Activated gamma-delta T cell treated with anti-CD3 and anti-CD28 coated beads, Interleukin-2, amount 50 U/mL, for 16 hours (primary cell): ENCODE results near the gene MAGEA1.
"Not testable (repeated sequence)": the region's sequence is repeated elsewhere in the genome, so short reads cannot be mapped to it uniquely, and the experiment has no call there.

Experiments used
- DNase-seq: peaks from one replicate; pipeline ENCODE4 v3.0.0-alpha.2; 2020; ENCODE audit warnings: low read depth

The MAGEA1 gene

DNA sequence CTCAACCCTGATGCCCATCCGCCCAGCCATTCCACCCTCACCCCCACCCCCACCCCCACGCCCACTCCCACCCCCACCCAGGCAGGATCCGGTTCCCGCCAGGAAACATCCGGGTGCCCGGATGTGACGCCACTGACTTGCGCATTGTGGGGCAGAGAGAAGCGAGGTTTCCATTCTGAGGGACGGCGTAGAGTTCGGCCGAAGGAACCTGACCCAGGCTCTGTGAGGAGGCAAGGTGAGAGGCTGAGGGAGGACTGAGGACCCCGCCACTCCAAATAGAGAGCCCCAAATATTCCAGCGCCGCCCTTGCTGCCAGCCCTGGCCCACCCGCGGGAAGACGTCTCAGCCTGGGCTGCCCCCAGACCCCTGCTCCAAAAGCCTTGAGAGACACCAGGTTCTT is at the start of gene MAGEA1:
Gene MAGEA1, plus strand, starts transcription at position 154 of the 400 bp plus-strand sequence. CDS start 3,106 bp downstream, outside the sequence.
- no peak for DNase-seq

DNA sequence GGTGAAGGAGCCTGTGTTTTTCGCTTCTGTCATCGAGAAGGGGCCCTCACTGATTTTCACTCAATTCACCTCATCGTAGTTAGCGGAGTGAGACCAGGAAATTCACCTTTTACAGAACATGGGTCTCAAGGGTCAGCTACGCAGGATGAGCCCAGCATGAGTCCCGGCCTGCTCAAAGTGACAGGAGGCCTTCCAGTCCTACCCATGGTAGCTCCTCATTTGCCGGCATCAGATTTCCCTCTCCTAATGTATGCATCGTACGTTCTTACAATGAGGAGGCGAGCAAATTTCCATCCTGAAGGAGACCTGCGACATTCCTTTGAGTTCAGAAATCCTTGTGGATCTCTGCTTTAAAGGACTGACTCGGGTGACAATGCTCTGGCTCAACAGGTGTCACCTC is 46.2 kb upstream of the MAGEA1 start:
- DNase-seq: not testable (repeated sequence)

DNA sequence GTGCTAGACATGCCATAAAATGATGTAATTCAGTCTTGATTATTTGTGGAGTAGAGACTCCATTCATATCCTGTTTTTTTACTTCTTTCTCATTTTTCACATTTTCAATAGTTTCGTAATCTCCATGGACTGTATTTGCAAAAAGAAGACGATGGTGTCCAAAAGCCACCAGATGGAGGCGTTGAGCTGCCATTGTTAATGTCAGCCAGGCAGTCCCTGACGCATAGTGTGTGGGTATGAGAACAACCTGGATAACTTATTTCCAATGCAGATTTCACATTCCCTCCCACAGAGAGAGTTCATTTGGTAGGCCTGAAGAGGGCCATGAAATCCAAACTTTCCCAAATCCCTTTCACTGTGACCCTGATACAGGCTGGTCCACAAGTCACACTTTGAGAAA is 40.0 kb upstream of the MAGEA1 start:
- not testable (repeated sequence) for DNase-seq

DNA sequence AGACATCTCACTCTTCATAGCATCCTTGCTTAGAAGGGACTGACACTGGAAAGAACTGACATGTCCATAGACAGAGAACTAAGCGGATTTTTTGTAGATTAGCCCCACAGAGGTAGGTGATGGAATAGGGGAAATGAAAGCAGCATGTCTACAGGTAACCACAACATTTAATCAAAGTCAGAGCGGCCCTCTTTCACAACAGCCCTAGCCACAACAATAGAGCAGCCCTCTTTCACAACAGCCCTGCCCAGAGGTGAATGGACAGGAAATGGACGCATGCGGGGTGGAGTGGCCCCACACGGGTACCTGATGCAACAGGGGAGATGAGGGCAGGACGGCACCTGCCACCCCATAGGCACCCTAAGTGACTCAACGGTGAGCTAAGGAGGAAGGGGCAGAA is 32.8 kb upstream of the MAGEA1 start:
- not testable (repeated sequence) for DNase-seq

- no peak for DNase-seq
These were observed 25.6 kb upstream of the MAGEA1 start for GRCh38 chrX:153153516-153153915.

DNA sequence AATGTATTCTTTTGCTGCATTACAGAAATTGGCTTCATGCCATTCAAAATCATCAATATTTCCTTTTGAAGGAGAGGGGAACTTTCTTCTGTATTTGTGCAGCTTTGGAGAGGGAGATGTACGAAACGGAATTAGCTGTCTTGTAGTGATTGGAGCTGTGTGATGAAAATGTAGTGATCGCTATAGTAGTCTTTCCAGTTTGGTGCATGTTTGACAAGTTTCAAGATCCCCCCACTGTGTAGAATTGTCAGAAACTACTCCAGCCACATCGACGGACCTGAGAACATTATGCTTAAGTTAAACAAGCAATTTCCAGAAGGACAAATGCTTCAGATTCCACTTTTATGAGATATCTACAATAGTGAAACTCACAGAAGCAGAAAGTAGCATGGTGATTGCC is 21.6 kb upstream of the MAGEA1 start:
- DNase-seq: no peak

GRCh38 chrX:153158319-153158718 is 20.8 kb upstream of the MAGEA1 start:
- DNase-seq: no peak

DNA sequence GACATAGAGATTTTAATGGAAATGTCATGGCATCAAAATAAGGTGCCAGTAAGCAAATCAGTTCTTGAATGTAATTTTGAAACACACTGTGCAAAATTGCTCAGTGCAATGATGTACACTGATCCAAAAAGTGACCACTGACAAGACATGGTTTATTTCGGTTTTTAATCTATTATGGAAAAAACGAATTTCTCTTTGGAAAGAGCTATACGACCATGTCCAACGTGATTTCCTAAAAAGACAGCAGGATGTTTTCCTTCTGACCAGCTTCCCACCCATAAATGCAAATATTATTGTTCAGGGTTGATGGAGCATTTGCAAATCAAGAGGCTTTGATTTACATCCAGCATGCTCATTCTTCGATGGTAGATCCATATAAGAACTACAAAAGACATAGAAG is 17.1 kb upstream of the MAGEA1 start:
- DNase-seq: no peak

- DNase-seq: no peak
These were observed 14.4 kb upstream of the MAGEA1 start for GRCh38 chrX:153164733-153165132.

GRCh38 chrX:153168423-153168822 is 10.7 kb upstream of the MAGEA1 start:
- DNase-seq: not testable (repeated sequence)

GRCh38 chrX:153181822-153182221 is 2.7 kb downstream of the MAGEA1 start:
- DNase-seq: no peak

- no peak for DNase-seq
These were observed 5.7 kb downstream of the MAGEA1 start for GRCh38 chrX:153184787-153185186.

DNA sequence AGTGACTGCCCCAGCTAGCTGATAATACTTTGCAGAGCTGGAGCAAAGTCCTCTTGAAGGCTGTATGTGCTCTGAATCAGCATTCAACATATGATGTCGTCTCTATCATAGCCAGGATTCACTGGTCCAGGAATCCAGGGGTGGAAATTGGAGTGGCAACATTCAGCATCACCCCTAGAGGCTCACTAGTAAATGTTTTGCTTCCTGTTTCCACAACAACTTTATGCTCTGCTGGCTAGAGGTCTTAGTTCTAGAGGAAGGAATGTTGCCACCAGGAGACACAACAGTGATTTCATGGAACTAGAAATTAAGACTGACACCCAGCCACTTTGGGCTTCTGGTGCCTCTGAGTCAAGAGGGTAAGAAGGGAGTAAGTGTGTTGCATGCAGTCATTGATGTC is 11.3 kb downstream of the MAGEA1 start:
- no peak for DNase-seq

GRCh38 chrX:153200462-153200861 is 21.4 kb downstream of the MAGEA1 start:
- DNase-seq: no peak

DNA sequence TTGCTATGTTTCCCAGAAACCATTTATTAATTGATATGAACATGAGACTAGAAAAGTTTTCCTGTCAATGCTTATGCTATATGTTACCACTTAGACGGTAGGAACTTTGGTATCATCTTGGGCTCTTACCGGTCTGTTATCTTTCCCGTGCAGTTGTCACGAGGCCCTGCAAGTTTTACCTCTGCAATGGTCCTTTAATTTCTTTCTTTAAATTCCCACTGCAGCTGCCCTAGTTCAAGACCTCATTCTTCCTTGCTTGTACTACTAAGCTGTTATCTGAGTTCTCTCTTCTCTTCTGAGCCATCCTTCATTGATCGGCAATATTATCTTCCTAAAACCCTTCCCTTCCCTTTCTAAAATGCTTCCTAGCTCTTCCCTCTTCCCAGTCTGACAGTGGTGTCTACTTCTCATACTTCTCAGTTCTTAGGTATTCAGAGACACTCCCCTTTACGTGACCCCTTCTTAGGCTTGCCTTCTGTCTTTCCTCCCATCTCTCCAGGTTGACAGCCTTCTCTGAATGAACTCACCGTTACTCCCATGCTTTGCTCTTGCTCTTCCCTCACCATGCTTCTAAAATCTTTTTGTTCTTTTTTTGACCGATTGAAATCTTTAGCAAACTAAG is 27.5 kb downstream of the MAGEA1 start:
- no peak for DNase-seq

GRCh38 chrX:153209347-153209746 is 30.3 kb downstream of the MAGEA1 start:
- DNase-seq: no peak

- DNase-seq: no peak
These were observed 35.9 kb downstream of the MAGEA1 start for GRCh38 chrX:153214934-153215333.

DNA sequence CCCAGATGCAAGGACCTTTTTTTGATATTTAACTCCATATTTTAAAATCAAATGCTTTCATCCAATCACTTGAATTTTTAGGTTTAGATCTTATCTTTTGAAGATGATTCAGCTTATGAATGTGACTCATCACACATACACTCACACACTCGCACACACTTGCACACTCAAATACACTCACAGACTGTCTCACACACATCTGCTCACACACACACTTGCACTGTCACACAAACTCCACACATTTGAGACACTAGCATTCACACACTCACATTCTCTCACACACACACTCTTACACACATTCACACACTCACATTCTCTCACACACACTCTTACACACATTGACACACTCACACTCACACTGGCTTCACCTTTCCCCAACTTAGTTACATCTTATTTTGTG is 37.8 kb downstream of the MAGEA1 start:
- DNase-seq: no peak

GRCh38 chrX:153225438-153226098 is 46.5 kb downstream of the MAGEA1 start:
- DNase-seq: no peak

DNA sequence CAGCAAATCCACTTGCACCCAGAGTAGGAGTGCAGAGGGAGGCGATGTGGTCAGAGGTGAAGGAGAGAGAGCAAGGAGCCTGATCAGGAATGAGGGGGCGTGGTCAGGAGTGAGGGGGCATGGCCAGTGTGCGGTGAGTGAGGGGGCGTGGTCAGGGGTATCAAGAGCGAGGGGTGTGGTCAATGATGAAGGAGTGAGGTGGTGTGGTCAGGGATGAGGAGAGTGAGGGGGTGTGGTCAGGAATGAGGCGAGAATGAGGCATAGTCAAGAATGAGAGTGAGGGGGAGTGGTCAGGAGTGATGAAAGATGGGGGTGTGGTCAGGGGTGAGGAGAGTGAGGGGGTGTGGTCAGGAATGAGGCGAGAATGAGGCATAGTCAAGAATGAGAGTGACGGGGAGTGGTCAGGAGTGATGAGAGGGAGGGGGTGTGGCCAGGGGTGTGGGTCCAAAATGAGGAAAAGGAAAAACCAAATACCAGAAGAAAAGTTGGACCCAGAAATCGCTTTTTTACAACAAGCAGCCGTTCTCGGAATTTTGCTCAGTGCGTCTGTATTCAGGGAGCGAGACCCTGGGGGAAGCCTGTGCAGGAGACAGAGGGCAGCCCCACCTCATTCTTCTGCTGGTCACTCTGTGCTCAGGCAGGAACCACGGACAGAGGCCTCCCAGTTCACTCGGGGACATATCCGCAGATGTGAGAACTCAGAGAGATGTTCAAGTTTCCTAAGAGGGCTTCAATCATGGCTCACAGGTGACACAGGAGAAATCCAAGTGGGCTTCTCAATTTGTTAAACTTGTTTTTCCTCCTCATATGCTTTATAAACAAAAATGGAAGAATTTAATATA is 47.5 kb downstream of the MAGEA1 start:
- DNase-seq: no peak
